Measurements from ENCODE around the gene ATXN1. TPM values are rescaled to one million over a fixed set of nuclear protein-coding genes. Genes with fewer than 3 reads are reported as not detected.

Gene ATXN1
- total RNA-seq, 4 donors from 2014 or later = 16.3 to 52.2 (median 25.7) TPM

DNA sequence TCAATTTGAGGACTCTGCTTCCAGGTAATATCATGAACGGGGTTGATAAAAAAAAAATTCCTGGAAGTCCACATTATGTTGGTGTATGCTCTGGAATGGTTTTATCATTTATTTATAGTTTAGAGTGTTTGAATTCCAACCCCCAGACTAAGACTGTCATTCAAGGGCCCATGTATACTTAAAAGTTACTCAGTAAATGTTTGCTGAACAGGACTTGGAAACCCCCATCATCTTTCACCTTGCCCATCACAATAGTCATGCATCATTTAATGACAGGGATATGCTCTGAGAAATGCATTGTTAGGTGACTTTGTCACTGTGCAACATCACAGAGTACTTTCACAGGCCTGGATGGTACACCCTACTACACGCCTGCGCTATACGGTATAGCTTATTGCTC, 104.8 kb downstream of the ATXN1 start:
- intact Hi-C loops (cut with DNase I; ENCODE audit: low total_unique reads) = no loop called here
- WGBS, 2 donors = 88 to 91% methylated on average over 4 of the region's 4 CpGs
- TF ChIP-seq POLR2A (IDR thresholded peaks at IDR 0.05) = no peak
- TF ChIP-seq, protein P1, sequence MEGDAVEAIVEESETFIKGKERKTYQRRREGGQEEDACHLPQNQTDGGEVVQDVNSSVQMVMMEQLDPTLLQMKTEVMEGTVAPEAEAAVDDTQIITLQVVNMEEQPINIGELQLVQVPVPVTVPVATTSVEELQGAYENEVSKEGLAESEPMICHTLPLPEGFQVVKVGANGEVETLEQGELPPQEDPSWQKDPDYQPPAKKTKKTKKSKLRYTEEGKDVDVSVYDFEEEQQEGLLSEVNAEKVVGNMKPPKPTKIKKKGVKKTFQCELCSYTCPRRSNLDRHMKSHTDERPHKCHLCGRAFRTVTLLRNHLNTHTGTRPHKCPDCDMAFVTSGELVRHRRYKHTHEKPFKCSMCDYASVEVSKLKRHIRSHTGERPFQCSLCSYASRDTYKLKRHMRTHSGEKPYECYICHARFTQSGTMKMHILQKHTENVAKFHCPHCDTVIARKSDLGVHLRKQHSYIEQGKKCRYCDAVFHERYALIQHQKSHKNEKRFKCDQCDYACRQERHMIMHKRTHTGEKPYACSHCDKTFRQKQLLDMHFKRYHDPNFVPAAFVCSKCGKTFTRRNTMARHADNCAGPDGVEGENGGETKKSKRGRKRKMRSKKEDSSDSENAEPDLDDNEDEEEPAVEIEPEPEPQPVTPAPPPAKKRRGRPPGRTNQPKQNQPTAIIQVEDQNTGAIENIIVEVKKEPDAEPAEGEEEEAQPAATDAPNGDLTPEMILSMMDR (IDR thresholded peaks at IDR 0.05) = no peak
- no peak overlapping the region for H3K4me3 ChIP-seq (ENCODE audit: low read depth, poor library complexity, severe bottlenecking)
- DNase-seq (ENCODE audit: low spot score in 2 of 2) = no peak

DNA sequence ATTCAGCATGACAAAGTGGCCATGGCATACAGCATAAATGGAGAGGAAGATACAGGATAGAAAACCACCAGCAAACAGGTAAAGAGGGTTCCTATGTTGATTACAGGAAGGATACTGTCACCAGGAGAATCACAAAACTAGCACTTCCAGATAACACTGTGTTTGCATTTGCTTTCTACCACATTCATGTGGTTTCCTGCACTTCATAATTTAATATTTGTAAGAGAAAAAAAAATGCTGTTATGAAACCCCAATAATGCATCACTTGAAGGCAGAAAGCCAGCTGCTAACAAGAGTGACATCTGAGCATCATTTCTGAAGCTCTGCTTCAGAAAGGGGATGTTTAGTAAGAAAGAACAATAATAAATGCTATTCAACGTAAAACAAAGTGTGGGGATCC, 106.6 kb downstream of the ATXN1 start:
- no peak for DNase-seq (ENCODE audit: low spot score in 2 of 2)
- 78 to 81% methylated on average over 1 of the region's 1 CpG for WGBS, 2 donors
- intact Hi-C loops (cut with DNase I; ENCODE audit: low total_unique reads) = no loop called here
- no peak for TF ChIP-seq POLR2A (IDR thresholded peaks at IDR 0.05)
- TF ChIP-seq, protein P1 (IDR thresholded peaks at IDR 0.05) = no peak
- no peak overlapping the region for H3K4me3 ChIP-seq (ENCODE audit: low read depth, poor library complexity, severe bottlenecking)

DNA sequence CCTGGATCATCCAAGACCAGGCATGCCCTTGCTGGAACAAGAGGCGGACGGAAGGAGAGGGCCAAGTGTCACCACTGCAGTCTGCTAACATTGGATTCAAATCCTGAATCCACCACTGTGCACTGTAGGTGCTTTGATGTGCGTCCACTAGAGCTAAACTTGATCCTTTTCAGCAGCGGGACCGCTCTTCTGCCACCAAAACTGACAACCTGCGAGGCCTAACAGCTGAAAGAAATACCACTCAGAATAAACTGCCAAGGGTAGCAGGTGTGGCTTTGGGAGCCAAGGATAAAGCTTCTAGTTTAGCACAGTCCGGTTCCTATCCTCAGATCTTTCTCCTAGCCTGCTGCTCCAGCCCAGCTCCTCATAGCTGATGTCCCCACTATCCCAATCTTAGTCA, 108.0 kb downstream of the ATXN1 start:
- intact Hi-C loops (cut with DNase I; ENCODE audit: low total_unique reads) = no loop called here
- no peak overlapping the region for H3K4me3 ChIP-seq (ENCODE audit: low read depth, poor library complexity, severe bottlenecking)
- DNase-seq (ENCODE audit: low spot score in 2 of 2) = no peak
- TF ChIP-seq, protein P1 (IDR thresholded peaks at IDR 0.05) = no peak
- no peak for TF ChIP-seq POLR2A (IDR thresholded peaks at IDR 0.05)
- 77 to 87% methylated on average over 7 of the region's 7 CpGs for WGBS, 2 donors

- no peak overlapping the region for H3K4me3 ChIP-seq (ENCODE audit: low read depth, poor library complexity, severe bottlenecking)
- intact Hi-C loops (cut with DNase I; ENCODE audit: low total_unique reads) = no loop called here
- DNase-seq (ENCODE audit: low spot score in 2 of 2) = no peak
- TF ChIP-seq, protein P1 (IDR thresholded peaks at IDR 0.05) = no peak
- no peak for TF ChIP-seq POLR2A (IDR thresholded peaks at IDR 0.05)
- 45 to 56% methylated on average over 6 of the region's 6 CpGs for WGBS, 2 donors
These were observed 109.4 kb downstream of the ATXN1 start for GRCh38 chr6:16651871-16652270.

- TF ChIP-seq, protein P1 (IDR thresholded peaks at IDR 0.05) = no peak
- no peak for TF ChIP-seq POLR2A (IDR thresholded peaks at IDR 0.05)
- 76 to 78% methylated on average over 5 of the region's 5 CpGs for WGBS, 2 donors
- intact Hi-C loops (cut with DNase I; ENCODE audit: low total_unique reads) = no loop called here
- DNase-seq (ENCODE audit: low spot score in 2 of 2) = no peak
- no peak overlapping the region for H3K4me3 ChIP-seq (ENCODE audit: low read depth, poor library complexity, severe bottlenecking)
These were observed 111.4 kb downstream of the ATXN1 start for GRCh38 chr6:16649890-16650289.

DNA sequence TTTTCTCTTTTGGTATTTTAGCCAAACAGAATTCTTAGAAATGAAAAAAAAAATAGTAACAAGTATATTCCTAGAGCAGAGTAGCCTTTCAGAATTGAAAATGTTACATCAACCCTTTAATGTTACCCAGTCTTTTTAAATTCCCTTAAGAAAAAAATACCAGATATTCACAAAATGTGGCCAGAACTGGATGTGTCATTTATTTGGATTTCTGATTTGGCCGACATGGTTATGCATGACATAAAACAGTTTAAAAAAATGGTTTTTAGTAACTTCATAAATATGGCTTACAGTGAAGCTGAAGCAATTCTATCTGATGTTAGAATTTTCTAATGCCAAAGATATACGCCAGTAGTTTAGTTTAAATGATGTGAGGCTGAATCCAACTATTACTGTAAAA, 112.0 kb downstream of the ATXN1 start:
- TF ChIP-seq POLR2A (IDR thresholded peaks at IDR 0.05) = no peak
- TF ChIP-seq, protein P1 (IDR thresholded peaks at IDR 0.05) = no peak
- no peak for DNase-seq (ENCODE audit: low spot score in 2 of 2)
- no peak overlapping the region for H3K4me3 ChIP-seq (ENCODE audit: low read depth, poor library complexity, severe bottlenecking)
- intact Hi-C loops (cut with DNase I; ENCODE audit: low total_unique reads) = no loop called here
- 72 to 78% methylated on average over 2 of the region's 2 CpGs for WGBS, 2 donors

Data from lower leg skin (tissue), 4 donors.